GM18511 (cell line): Measurements from ENCODE around the gene CT55.
"Not testable (repeated sequence)": the region's sequence is repeated elsewhere in the genome, so short reads cannot be mapped to it uniquely, and the experiment has no call there.

Experiments used
- ATAC-seq: cut with Tn5 transposase; IDR thresholded peaks from one replicate; pipeline ENCODE4 v1.9.1; 2021; ENCODE audit warnings: mild to moderate bottlenecking, moderate library complexity; ENCODE audit not compliant: unreplicated experiment

The CT55 gene, protein sequence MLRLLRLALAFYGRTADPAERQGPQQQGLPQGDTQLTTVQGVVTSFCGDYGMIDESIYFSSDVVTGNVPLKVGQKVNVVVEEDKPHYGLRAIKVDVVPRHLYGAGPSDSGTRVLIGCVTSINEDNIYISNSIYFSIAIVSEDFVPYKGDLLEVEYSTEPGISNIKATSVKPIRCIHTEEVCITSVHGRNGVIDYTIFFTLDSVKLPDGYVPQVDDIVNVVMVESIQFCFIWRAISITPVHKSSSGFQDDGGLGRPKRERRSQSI

DNA sequence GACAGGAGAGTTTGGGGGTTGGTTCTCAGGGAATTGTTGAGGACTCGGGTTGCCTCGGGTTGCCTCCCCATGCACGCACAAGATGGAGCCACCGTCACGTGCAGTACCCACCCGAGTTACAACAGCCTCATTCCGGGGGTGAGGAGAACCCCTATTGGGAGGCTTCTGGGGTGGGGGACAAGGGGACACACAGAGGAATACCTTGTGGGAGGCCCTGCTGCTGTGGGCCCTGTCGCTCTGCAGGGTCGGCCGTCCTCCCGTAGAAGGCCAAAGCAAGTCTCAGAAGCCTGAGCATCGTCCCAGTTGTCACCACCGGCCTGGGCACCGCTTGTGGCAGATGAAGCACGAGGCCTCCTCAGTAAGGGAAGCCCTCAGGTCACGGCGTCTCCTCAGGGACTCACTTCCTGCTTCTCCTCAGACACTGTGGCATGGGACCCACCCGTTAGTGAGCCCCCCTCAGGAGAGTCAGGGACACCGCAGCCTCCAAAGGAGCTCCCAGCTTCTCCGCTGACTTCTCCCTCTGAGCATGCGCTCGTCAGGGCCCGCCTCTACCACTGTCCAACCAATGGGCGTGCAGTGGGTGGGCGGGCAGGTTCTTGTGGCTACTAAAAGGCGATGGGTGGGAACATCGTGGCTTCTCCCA lies at the start of gene CT55:
Gene CT55 (minus strand): TSS at position 522 of the 643 bp plus-strand sequence. CDS start 227 bp downstream, at position 295.
- no peak for ATAC-seq

DNA sequence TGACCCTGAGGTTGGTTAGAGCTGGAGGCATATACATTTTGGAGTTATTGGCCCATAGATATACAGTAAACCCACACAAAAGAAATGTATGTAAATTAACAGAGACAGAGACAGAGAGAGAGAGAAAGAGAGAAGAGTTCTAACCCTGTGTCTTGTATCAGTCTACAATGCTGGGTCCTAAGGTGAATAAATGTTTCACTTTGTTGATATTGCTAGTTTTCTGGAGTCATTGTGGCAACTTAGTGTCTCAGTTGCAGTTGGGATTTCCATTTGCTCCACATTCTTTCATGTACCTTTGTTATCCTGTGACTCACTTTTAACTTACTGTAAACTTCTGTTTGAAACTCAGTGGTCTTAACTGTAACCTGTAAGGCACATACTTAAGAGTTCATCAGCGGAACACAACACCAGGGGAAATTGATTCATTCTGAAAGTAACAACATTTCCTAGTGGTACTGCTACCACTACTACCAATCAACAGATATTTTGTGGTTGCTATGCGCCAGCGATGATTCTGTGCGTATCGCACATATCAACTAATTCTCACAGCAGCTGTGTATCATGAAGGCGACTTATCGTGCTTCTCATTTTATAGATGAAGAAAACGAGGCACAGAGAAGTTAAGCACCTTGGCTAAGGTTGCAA lies 42.1 kb upstream of the CT55 start:
- ATAC-seq = peak; percentile 92

DNA sequence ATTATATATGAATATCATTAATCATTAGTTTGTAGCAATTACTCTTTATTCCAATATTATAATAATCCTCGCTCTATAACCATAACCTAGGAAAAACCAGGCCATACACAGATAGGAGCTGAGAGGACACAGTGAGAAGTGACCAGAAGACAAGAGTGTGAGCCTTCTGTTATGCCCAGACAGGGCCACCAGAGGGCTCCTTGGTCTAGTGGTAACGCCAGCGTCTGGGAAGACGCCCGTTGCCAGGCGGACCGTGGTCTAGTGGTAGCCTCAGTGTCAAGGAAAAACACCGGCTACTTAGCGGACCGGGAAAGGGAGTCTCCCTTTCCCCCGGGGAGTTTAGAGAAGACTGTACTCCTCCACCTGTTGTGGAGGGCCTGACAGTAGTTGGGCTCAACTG lies 35.2 kb upstream of the CT55 start:
- not testable (repeated sequence) for ATAC-seq

DNA sequence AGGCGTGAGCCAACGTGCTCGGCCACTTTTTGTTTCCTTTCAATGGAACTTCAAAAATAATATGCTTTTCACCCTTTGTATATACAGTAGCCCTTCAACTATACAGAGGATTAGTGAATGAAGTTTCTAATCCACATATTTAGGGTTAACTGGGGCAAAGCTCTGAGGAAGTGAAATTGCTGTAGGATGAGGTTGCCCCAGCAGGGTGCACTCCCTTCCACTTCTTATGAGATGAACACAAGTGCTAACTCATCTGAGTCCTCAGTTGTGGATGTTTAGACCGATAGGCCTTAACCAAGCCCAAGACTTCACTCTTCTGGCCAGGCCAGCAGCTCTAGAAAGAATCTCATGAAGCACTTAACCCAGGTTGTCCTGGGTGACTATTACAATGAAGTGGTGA lies 29.1 kb upstream of the CT55 start:
- no peak for ATAC-seq

DNA sequence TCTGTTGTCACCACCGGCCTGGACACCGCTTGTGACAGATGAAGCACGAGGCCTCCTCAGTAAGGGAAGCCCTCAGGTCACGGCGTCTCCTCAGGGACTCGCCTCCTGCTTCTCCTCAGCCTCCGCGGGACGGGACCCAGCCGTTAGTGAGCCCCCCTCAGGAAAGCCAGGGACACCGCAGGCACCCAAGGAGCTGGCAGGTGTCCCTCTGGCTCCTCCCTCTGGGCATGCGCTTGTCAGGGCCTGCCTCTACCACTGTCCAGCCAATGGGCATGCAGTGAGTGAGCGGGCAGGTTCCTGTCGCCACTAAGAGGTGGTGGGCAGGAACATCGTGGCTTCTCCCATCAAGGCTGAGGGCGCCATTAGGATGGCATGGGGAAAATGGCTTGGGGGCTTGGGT lies 23.5 kb upstream of the CT55 start:
- no peak for ATAC-seq

DNA sequence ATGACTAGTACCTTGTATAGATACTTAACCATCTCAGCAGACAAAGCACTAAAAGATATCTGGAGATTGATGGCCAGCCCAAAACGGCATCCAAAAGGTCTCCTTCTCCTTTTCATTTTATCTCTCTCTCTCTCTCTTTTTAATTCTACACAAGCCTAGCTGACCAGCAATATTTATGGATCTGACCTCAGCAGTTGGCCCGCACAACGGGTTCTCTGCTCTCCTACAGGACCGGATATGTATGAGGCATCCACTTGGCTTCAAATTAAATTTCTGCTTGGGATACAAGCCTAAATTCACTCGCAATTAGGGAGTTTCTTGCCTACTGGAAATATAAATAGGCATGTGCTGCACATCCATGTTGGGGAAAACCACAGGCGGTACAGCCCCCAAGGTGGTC lies 22.5 kb upstream of the CT55 start:
- ATAC-seq = no peak

DNA sequence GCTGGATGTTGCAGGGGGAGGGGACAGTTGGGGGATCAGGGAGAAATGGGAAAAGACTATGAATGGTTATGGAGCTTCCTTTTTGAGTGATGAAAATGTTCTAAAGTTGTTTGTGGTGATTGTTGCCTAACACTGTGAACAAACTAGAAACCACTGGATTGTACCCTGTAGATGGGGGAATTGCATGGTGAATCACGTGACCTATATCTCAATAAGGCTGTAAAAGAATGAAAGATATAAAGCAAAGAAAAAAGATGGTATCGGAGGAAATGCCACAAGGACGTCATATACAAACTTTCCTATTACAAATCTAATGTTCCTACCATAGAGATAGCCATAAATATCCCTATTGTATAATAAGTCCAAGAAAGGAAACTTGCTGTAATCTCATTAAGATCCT lies 20.6 kb upstream of the CT55 start:
- ATAC-seq = no peak

DNA sequence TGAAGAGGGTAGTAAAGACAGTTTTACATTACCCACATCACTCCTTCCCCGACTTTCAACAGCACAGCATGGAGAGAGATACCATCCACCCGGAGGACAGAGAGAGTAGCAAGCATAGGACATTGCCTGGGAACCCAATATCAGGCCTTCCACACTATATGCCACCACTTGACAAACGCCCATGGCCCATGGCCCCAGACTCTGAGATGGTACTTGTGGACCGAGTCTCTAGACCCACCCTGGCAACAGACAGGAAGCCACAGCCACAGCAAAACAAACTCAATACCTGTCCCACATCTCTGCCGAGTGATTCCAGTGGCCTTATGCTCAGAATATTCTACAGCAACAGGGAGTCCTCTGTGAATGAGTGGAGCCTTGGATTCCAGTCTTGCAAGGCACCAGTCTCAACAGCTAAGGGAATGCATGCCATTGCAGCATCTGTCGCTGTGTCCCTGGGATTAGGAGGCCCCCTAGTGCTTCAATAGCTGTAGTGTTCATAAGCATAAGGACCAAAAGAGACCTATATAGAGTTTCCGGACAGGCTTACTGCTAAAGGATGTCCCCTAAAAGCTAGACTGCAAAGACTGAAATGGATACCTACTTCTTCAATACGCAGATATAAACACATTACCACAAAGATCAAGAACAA lies 14.7 kb upstream of the CT55 start:
- ATAC-seq = peak; percentile 87

DNA sequence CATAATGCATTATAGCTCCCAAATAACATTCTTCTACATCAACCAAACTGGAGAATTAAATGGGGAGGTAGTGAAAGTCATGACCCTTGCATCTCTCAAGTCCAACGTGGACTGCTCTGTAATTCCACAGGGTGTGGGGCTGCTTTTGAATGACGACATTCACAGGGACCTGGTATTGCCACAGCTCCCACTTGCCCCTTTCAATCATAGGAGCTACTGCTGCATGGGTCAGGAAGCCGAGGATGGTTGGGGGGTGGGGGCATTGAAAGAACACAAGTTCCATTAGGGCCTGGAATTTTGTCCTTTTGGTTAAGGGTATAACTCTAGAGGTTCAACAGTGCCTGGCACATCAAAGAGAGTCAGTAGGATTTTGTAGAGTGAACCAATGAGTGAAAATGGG lies 7.4 kb upstream of the CT55 start:
- no peak for ATAC-seq

DNA sequence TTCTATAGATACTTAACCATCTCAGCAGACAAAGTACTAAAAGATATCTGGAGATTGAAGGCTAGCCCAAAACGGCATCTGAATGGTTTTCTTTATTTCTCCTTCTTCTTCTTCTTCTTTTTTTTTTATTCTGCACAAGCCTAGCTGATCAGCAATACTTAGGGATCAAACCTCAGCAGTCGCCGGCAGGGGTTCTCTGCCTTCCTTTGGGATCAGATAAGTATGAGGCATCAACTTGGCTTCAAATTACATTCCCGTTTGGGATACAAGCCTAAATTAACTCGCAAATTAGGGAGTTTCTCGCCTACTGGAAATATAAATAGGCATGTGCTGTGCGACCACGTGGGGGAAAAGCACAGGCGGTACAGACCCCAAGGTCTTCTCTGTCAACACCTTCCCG lies 730 bp downstream of the CT55 start:
- ATAC-seq = no peak

DNA sequence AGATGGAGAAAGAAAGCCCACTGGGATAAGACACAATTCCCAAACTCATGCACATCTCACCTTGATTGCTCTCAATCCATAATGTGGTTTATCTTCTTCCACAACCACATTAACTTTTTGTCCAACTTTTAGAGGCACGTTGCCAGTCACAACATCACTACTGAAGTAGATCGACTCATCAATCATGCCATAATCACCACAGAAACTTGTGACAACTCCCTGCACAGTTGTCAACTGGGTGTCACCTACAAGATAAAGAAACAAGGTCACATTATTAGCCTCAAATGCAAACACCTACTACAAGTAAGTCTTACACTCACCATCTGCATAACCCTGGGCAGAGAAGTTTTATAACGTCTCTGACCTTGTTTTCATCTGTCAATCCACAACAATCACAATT lies 1.7 kb downstream of the CT55 start:
- ATAC-seq = not testable (repeated sequence)

DNA sequence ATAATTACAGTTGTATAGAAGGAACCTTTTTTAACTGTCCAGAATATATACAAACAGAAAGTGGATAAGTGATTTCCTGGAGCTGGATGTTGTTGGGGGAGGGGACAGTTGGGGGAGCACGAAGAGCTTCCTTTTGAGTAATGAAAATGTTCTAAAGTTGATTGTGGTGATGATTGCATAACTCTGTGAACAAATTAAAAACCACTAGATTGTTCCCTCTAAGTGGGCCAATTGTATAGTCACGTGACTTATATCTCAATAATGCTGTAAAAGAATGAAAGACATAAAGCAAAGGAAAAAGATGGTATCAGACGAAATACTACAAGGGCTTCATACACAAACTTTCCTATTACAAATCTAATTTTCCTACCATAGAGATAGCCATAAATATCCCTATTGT lies 2.7 kb downstream of the CT55 start:
- ATAC-seq = no peak

DNA sequence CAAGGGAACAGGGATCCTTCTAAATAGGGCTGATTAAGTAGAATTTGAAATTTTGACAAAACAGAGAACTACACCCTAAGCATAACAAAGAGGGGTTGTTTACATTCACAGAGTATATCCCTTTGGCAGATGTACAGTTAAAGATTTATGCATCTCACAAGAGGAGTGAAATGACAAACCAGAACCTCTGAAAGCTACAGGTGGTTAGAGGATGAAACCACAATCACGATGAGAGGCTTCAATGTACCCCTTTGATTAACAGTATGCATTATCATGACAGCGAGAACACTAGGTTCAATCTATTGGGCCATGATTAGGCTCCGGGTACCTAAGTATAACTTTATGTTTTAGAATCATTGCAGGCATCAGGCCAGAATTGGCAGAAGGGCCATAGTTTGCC lies 16.5 kb downstream of the CT55 start:
- ATAC-seq = not testable (repeated sequence)

DNA sequence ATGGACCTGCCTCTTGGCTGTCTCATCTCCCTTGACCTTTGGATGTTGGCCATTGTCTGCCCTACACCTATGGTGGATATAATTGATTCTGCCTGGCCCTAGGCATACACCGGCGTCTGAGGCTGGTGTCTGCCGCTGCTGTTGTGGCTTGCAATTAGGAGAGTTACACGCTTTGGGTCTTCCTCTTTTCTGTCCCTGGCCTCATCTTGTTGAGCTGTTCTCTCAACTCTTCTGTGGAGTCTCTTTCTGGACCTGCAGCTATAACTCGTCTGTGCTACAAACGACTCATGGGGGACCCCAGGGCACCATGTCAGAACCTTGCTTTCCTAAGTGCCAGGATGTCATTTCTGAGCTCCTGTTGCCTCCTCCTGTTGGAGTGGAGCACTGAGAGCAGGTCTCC lies 45.1 kb downstream of the CT55 start:
- ATAC-seq = not testable (repeated sequence)

DNA sequence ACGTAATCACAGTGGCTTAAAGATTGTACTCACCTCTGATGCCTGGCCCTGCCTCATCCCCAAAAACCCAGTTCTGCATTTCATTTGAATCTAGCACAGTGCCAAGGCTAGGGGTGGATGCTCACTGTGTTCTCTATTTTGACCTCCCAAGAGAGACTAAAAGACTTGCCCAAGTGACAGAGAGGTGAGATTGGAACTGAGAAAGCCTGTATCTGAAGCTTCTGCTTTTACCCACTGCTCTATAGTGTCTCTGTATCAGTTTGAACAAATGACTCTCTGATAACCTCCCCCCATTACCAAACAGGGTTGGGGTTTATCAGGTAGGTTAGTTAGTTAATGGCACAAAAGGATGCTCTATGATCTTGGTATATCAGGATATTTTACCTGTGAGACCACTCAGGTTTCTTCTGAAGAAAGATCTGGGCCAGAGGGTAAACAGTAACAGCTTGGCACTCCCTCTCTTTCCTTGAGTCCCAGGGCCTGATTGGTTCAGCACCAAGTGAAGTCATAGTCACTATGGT lies 51.1 kb downstream of the CT55 start, which contains the start of gene ETDB:
Gene ETDB (minus strand): TSS at position 471 of the 521 bp plus-strand sequence. CDS start 1,265 bp downstream, outside the sequence.
- not testable (repeated sequence) for ATAC-seq

DNA sequence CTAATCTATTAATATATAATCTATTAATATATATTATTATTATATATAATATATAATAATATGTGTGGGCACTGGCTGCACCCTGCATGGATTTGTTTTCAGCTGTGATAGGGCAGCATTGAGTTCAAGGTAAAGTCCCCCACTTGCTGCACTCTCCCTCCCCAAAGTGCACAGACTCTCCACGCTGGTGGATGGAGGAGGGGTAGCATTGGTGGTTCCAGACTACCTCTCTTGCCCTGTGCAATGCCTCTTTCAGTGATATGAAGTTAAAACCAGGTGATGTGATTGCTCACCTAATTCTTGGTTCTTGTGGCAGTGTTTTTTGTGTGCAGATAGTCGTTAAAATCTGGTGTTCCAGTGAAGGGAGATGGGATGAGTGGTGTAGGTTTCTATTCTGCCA lies 55.1 kb downstream of the CT55 start:
- not testable (repeated sequence) for ATAC-seq

DNA sequence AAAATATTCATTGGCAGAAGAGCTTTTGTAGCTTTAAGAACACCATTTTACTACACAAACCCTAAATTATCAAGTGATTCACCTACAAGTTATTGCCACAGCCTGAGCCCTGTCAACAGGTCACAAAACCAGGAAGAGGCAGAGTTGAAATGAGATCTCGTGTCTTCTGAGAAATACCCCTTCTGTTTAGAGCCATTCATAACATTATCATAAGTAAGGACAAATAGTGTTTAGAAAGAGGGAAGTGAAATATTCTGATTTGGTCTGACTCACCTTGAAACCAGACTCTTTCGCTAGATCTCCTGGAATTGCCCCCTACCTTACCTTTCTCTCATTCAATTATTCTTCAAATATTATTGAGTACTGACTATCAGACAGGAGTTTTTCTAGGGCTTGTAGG lies 56.8 kb downstream of the CT55 start:
- ATAC-seq = peak; percentile 97

DNA sequence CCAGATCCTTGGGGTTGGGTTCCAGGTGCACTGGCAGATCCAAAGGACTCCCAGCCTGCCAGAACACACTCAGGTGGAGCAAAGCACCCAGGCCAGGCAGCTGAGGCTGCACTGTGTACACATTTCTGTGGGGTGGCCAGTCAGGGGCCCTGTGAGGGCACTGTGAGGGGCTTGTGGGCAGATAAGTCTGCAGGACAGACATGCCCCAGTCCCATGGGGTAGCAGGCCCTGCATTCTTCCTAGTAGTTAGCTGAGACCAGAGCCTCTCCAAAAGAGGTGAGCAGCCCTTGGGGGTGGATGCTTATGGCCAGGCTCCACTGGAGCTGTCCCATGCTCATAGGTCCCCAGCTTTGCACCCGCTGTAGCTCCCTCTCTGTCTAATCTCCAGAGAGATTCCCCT lies 58.5 kb downstream of the CT55 start:
- no peak for ATAC-seq

DNA sequence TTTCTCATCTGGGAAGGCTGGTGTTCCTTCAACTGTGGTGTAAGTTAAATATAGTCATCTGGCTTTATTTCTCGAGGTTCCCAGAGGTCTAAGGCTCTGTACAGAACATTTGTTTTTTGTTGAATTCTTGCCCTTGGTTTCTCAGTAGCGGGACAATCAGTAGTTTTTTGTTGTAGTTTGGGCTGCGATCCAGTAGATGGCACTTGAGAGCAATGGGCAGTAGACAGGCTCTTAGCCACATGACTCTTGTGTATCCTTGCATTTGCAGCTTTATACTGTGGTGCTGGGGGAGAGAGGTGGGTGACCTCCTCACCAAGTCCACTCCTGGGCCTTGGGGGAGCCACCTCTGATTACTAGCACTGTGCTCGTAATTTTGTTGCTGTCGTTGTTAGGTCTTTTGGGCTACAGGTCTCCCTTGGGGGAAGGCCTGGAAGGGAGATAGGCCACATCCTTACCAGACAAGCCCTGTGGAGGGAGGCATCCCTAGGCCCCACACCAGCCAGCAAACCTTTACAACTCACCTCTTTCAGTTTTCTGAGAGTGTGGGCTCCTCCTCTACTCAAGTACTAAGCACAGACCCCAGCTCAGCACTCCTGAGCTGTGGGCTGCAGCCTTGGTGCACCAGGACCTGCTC lies 59.0 kb downstream of the CT55 start:
- ATAC-seq = peak; percentile 57

DNA sequence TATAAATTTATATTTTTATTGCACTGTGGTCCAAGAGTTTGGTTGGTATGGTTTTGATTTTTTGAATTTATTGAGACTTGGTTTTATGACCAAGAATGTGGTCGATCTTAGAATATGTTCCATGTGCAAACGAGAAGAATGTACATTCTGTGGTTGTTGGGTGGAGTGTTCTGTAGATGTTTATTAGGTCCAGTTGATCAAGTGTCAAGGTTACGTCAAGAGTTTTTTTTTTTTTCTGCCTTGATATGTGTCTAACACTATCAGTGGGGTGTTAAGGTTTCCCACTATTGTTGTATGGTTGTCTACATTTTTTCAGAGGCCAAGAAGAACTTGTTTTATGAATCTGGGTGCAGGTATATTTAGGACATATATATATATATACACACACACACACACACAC lies 61.6 kb downstream of the CT55 start:
- ATAC-seq = no peak
